Esophagus muscularis mucosa (tissue), 4 donors: ENCODE results near the gene RALGAPA1.

Experiments
- EP300 ChIP-seq: sonication (generic); formaldehyde crosslinking; IDR thresholded peaks from one replicate; pipeline ENCODE4 v1.6.1; 2017; ENCODE audit warnings: antibody characterized with exemption
- POLR2A ChIP-seq: fragments of 450-650 bp; IDR thresholded peaks from one replicate; pipeline ENCODE4 v1.6.1; 2017; ENCODE audit warnings: antibody characterized with exemption, moderate library complexity, mild to moderate bottlenecking, low read depth
- POLR2AphosphoS5 ChIP-seq, 2 donors: sonication (generic); formaldehyde crosslinking; IDR thresholded peaks; one replicate each; pipeline ENCODE4 v1.6.1; 2017; ENCODE audit warnings: antibody characterized with exemption in 2 of 2
- TF ChIP-seq, protein P1 (sequence below), 3 experiments: fragments of 200-600 bp in 2 of 3; fragments of 450-650 bp in 1 of 3; sonication (generic) in 2 of 3; IDR thresholded peaks; one replicate each; pipeline ENCODE4 v1.5.1; 2017 to 2019; ENCODE audit warnings: antibody characterized with exemption in 3 of 3, mild to moderate bottlenecking in 2 of 3, moderate library complexity in 1 of 3

DNA sequence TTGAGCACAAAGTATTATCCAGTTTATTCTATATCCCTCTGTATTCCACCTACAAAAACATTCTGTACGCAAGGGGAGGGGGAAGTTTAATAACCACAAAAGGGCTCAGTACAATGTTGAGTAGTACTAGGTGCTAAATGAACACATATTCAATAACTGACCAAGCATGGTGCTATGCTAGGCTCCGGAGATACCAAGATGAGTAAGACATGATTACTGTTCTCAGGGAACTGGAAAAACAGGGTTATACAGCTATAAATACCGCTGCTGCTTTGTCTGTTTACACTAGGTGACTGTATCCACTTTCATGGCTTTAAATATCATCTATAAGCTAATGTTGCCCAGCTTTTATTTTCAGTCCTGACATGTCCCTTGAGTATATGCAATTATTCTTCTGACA, 139.3 kb downstream of the RALGAPA1 start:
- TF ChIP-seq, protein P1, sequence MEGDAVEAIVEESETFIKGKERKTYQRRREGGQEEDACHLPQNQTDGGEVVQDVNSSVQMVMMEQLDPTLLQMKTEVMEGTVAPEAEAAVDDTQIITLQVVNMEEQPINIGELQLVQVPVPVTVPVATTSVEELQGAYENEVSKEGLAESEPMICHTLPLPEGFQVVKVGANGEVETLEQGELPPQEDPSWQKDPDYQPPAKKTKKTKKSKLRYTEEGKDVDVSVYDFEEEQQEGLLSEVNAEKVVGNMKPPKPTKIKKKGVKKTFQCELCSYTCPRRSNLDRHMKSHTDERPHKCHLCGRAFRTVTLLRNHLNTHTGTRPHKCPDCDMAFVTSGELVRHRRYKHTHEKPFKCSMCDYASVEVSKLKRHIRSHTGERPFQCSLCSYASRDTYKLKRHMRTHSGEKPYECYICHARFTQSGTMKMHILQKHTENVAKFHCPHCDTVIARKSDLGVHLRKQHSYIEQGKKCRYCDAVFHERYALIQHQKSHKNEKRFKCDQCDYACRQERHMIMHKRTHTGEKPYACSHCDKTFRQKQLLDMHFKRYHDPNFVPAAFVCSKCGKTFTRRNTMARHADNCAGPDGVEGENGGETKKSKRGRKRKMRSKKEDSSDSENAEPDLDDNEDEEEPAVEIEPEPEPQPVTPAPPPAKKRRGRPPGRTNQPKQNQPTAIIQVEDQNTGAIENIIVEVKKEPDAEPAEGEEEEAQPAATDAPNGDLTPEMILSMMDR (IDR thresholded peaks at IDR 0.05), result no peak
- no peak for TF ChIP-seq EP300
- no peak for TF ChIP-seq POLR2AphosphoS5 (IDR thresholded peaks at IDR 0.05)
- TF ChIP-seq POLR2A, result no peak
